ENCODE results near the gene C3. TPM values are rescaled to one million over a fixed set of nuclear protein-coding genes. Genes with fewer than 3 reads are reported as not detected.

Gene C3
- total RNA-seq (1,000 to 10,000 TPM in 1 of 4 donors, 100 to 1,000 TPM in 3; 317 to 1,284 (median 452) TPM), polyA plus RNA-seq (100 to 1,000 TPM in 1 of 3 donors, 10 to 100 TPM in 1, 1 to 10 TPM in 1; 9.0 to 313 (median 66.7) TPM)

DNA sequence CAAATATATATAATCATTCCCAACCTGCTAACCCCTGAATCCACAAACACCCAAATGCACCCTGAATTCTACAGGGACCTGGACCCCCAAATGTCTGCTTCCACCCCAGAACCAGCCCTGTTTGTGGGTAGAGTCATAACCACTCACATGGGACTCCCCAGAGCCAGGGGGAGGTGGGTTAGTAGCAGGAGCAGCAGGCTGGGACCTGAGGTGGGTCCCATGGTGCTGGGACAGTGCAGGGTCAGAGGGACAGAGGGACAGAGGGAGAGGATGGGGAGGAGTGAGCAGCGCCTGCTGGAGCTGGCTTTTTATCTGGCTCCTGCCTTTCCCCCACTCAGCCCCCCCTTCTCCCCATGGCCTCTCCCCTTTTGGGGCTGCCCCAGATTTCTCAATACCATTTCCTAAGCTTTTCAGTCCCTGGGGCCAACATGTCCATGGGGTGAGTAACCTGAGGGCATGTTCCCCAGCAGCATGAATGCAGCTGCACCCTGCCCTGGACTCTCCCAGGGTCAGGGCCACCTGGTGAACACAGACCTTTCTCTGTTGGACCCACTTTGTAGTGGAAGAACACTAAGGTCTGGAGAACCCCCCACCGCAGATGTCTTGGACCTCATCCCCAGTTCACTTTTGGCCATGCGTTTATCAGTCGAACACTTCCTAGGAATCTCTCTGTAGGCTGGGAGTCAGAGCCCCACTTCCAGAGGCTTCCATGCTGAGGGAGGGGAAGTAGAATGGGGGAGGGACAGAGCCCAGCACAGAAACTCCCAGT is at the start of gene C3:
TSS of gene C3 (minus strand) at position 282 of the 769 bp plus-strand sequence. CDS start at position 221, 61 bp downstream.
- Histone ChIP-seq H3K27me3 (peaks cover 0 to 12% (median 4%) of the 10 kb centered on the region in 3 donors), H3K27ac (peak within 1 kb of the TSS; percentile 26 to 65 (median 38)), H3K36me3 (no peaks in the 10 kb centered on the region), H3K4me3 (peak within 1 kb of the TSS; percentile 14 to 33 (median 25)), H3K9me3 (no peaks in the 10 kb centered on the region), H3K4me1 (peaks cover 0 to 5% (median 0%) of the 10 kb centered on the region in 4 donors)
- peak; percentile 92 for DNase-seq
- WGBS, 2 donors: 85 to 86% methylated on average over 4 of the region's 4 CpGs
- intact Hi-C loops (cut with DNase I): no loop called here
- TF ChIP-seq EP300 (IDR thresholded peaks at IDR 0.05) (no peak), POLR2AphosphoS5 (IDR thresholded peaks at IDR 0.05) (peak in 3 of 4 donors; percentile 37 to 65 (median 58))

- no peak for TF ChIP-seq POLR2A (IDR thresholded peaks at IDR 0.05)
- TF ChIP-seq POLR2AphosphoS5 (IDR thresholded peaks at IDR 0.05): no peak
- TF ChIP-seq, protein P1, sequence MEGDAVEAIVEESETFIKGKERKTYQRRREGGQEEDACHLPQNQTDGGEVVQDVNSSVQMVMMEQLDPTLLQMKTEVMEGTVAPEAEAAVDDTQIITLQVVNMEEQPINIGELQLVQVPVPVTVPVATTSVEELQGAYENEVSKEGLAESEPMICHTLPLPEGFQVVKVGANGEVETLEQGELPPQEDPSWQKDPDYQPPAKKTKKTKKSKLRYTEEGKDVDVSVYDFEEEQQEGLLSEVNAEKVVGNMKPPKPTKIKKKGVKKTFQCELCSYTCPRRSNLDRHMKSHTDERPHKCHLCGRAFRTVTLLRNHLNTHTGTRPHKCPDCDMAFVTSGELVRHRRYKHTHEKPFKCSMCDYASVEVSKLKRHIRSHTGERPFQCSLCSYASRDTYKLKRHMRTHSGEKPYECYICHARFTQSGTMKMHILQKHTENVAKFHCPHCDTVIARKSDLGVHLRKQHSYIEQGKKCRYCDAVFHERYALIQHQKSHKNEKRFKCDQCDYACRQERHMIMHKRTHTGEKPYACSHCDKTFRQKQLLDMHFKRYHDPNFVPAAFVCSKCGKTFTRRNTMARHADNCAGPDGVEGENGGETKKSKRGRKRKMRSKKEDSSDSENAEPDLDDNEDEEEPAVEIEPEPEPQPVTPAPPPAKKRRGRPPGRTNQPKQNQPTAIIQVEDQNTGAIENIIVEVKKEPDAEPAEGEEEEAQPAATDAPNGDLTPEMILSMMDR (IDR thresholded peaks at IDR 0.05): peak in 1 of 4 experiments; percentile 25
- TF ChIP-seq EP300 (IDR thresholded peaks at IDR 0.05): no peak
- Histone ChIP-seq H3K4me3 (no peak overlapping the region), H3K36me3 (no peaks in the 10 kb centered on the region), H3K4me1 (peaks cover 0 to 11% (median 10%) of the 10 kb centered on the region in 4 donors), H3K27ac (no peak overlapping the region), H3K27me3 (peaks cover 20 to 57% (median 47%) of the 10 kb centered on the region in 3 donors), H3K9me3 (no peaks in the 10 kb centered on the region)
- 57 to 69% methylated on average over 11 of the region's 11 CpGs for WGBS, 2 donors
- intact Hi-C loops (cut with DNase I): no loop called here
- no peak for DNase-seq
These were observed 48.7 kb upstream of the C3 start for GRCh38 chr19:6769006-6769619.

DNA sequence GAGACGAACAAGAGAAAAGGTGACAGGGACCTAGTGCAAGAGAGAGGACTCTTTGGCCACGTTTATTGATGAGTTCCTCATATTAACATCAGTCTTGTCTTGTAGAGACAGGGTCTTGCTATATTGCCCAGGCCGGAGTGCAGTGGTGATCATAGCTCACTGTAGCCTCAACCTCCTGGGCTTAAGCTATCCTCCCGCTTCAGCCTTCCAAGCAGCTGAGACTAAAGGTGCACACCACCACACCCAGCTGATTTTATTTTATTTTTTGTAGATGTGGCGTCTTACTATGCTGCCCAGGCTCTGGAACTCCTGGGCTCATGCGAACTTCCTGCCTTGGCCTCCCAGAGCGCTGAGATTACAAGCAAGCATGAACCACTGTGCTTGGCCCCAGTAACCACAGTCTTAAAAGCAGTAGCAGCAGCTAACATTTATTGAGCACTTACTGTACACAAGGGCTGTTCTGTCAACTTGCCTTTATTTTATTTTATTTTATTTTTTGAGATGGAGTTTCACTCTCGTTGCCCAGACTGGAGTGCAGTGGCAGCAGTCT is 47.9 kb upstream of the C3 start:
- intact Hi-C loops (cut with DNase I): no loop called here
- Histone ChIP-seq H3K9me3 (no peaks in the 10 kb centered on the region), H3K27ac (peak overlapping the region in 1 of 4 donors; percentile 20), H3K4me3 (no peak overlapping the region), H3K36me3 (no peaks in the 10 kb centered on the region), H3K4me1 (peaks cover 0 to 11% (median 10%) of the 10 kb centered on the region in 4 donors), H3K27me3 (peaks cover 20 to 59% (median 47%) of the 10 kb centered on the region in 3 donors)
- no peak for DNase-seq
- WGBS, 2 donors: 45 to 47% methylated on average over 8 of the region's 8 CpGs
- TF ChIP-seq EP300 (IDR thresholded peaks at IDR 0.05): no peak
- TF ChIP-seq, protein P1 (IDR thresholded peaks at IDR 0.05): no peak
- TF ChIP-seq POLR2AphosphoS5 (IDR thresholded peaks at IDR 0.05): no peak
- no peak for TF ChIP-seq POLR2A (IDR thresholded peaks at IDR 0.05)

DNA sequence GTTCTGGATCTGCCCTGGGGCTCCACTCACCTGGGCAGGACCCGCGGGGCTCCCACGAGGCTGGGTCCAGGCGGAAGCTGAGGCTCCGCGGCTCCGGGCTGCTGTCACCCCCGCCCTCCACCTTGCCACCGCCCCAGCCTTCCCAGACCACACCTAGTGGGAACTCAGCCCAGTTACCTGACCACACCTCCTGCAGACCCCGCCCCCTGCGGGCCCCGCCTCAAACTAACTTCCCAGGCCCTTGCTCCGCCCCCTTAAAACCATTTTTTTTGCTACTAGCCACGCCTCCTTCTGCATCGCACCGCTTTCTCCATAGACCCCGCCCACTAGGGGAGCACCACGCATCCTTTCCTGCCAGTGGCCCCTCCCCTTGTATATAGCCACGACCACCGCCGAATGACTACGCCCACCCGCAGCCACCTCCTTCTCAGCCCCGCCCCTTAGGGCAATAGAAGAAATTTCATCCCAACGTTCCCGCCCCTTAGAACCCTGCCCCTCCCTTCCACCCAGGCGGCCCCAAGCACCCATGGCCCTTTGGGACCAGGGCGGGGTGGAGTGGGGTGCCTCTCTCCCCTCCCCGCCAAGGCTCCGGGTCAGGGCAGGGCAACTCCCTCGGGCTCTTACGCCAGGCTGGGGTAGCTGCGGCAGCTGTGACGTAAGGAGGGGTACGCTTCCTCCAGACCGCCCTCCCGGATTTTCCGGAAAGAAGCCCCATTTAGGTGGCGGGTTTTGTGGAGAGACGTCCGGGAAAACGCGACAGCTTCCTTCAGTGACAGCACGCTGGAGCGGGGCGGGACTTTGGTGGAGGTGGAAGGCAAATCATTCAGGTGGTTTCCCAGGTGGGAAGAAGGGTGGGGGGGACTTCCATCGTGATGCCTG is 47.1 kb upstream of the C3 start, which contains the start of gene SH2D3A:
TSS of gene SH2D3A (minus strand) at position 79 of the 879 bp plus-strand sequence. CDS start 3,687 bp downstream, outside the sequence.
- Histone ChIP-seq H3K4me1 (peaks cover 0 to 11% (median 10%) of the 10 kb centered on the region in 4 donors), H3K27me3 (peaks cover 20 to 55% (median 42%) of the 10 kb centered on the region in 3 donors), H3K9me3 (no peaks in the 10 kb centered on the region), H3K36me3 (no peaks in the 10 kb centered on the region), H3K4me3 (peak within 1 kb of the TSS in 3 of 4 donors; percentile 9 to 28 (median 26)), H3K27ac (peak within 1 kb of the TSS in 2 of 4 donors; percentile 20 to 24)
- intact Hi-C loops (cut with DNase I): no loop called here
- DNase-seq: peak; percentile 70
- WGBS, 2 donors: 1 to 2% methylated on average over 47 of the region's 47 CpGs
- TF ChIP-seq POLR2AphosphoS5 (IDR thresholded peaks at IDR 0.05) (peak in 1 of 4 donors; percentile 22), POLR2A (IDR thresholded peaks at IDR 0.05) (peak in 1 of 2 donors; percentile 47), EP300 (IDR thresholded peaks at IDR 0.05) (no peak)
- TF ChIP-seq, protein P1 (IDR thresholded peaks at IDR 0.05): no peak
